Pancreas (tissue), 10 donors: ENCODE results near the gene BANF1. TPM values are rescaled to one million over a fixed set of nuclear protein-coding genes. Genes with fewer than 3 reads are reported as not detected.

Experiments used
- ATAC-seq, 4 donors: fragments of 200-7000 bp; cut with Tn5 transposase; one replicate each; pipeline versions ENCODE4 v1.8.0 to v1.9.1; 2020; ENCODE audit warnings: mild to moderate bottlenecking in 4 of 4, moderate library complexity in 4 of 4
- DNase-seq, 6 donors: peaks; one replicate each; pipeline ENCODE4 v3.0.0-alpha.2; 2020
- FAIRE-seq: peaks from 2 replicates; lab custom pipeline; 2012; peaks lifted over from hg19 to GRCh38; lab: Jason Lieb, UNC
- H3K27ac ChIP-seq, 4 donors: fragments of 200-600 bp; sonication (generic); 1 replicate in 3 of 4; 2 replicates in 1 of 4; pipeline versions ENCODE4 v1.5.0 to v1.8.0; 2020
- H3K27me3 ChIP-seq, 4 donors: fragments of 200-600 bp; one replicate each; pipeline ENCODE4 v1.8.0; 2021
- H3K36me3 ChIP-seq, 3 donors: fragments of 200-600 bp; sonication (generic) in 1 of 3; one replicate each; pipeline versions ENCODE4 v1.5.0 to v1.8.0; 2020 to 2021
- H3K4me1 ChIP-seq, 3 donors: fragments of 200-600 bp; one replicate each; pipeline ENCODE4 v1.8.0; 2021
- H3K4me3 ChIP-seq, 4 donors: fragments of 200-600 bp; sonication (generic) in 2 of 4; one replicate each; pipeline versions ENCODE4 v1.5.0 to v1.8.0; 2020 to 2021
- H3K9me3 ChIP-seq, 4 donors: fragments of 200-600 bp; one replicate each; pipeline ENCODE4 v1.8.0; 2021
- CTCF ChIP-seq, 4 donors: fragments of 200-600 bp; sonication (generic) in 3 of 4; IDR thresholded peaks; one replicate each; pipeline versions ENCODE4 v1.5.0 to v1.8.0; 2021; ENCODE audit warnings: antibody characterized with exemption in 4 of 4
- WGBS, 2 donors: extraction: QIAGEN DNeasy Blood & Tissue Kit; methylation state at CpG; one replicate each; pipeline ENCODE4 v1.1.7; 2013; 5-methylcytosine and 5-hydroxymethylcytosine counted together
- intact Hi-C, 3 donors: fragments of 100-400 bp; cut with DNase I; formaldehyde crosslinking; loops; one replicate each; pipeline versions ENCODE4 v1.11.1 to v1.14.2; 2022
- polyA plus RNA-seq, 2 donors: library from polyadenylated mRNA; stranded (reverse); fragments of 200-250 nt; gene quantifications; one replicate each; pipeline ENCODE4 v1.2.3, GENCODE V29; 2013
- total RNA-seq, 6 donors: library from RNA; stranded (reverse); fragmentation: NEBNext Ultra II Directional in 4 of 6; extraction: Animal tissue kit (Norgen Biotek cat#: 25700) in 4 of 6; gene quantifications; one replicate each; pipeline versions ENCODE4 v1.2.1 to v1.2.4, GENCODE V29; 2021 to 2023
- donor health status: healthy with polysubstance abuse.
- donor health status: DM: no; HTN: no; CAD: no; lungs with moderate emphysema.
- donor health status: DM: no; HTN: no; CAD: no.
- donor health status: control.
- donor health status: control.
- donor health status: Bipolar disorder and iron deficiency.
- donor health status: DM: yes; HTN: yes; CAD: no.
- donor health status: DM: no; HTN: no; CAD: no.
- donor health status: DM: no; HTN: no; CAD: no.
- donor health status: DM: yes; HTN: yes; CAD: no.

Gene BANF1
- total and polyA plus RNA-seq, 8 donors: 47.5 to 146 (median 84.0) TPM

- Histone ChIP-seq H3K27me3 (no peaks in the 10 kb centered on the region), H3K9me3 (no peaks in the 10 kb centered on the region), H3K4me1 (no peaks in the 10 kb centered on the region), H3K27ac (no peak overlapping the region), H3K4me3 (no peak overlapping the region), H3K36me3 (no peaks in the 10 kb centered on the region)
- 10 to 11% methylated on average over 10 of the region's 10 CpGs for WGBS, 2 donors
- TF ChIP-seq CTCF (IDR thresholded peaks at IDR 0.05): peak; percentile 56 to 91 (median 84)
- FAIRE-seq (peak; percentile 94), ATAC-seq (peak; percentile 97 to 100 (median 100)), DNase-seq (peak in 5 of 6 donors; percentile 69 to 95 (median 84))
- intact Hi-C loops: loop anchor here in 2 of 3 donors (5.0 to 10.0 kb wide), 4 partner anchors 102 to 364 kb away; partner anchors contain the start of gene FIBP (in 1 of the 2)
These were observed 13.3 kb upstream of the BANF1 start for GRCh38 chr11:65988791-65989592.

- WGBS, 2 donors: 79 to 84% methylated on average over 5 of the region's 5 CpGs
- Histone ChIP-seq H3K4me3 (no peak overlapping the region), H3K27me3 (no peaks in the 10 kb centered on the region), H3K4me1 (no peaks in the 10 kb centered on the region), H3K9me3 (no peaks in the 10 kb centered on the region), H3K27ac (no peak overlapping the region), H3K36me3 (peaks cover 0 to under 1% (median 0%) of the 10 kb centered on the region in 3 donors)
- DNase-seq (no peak), ATAC-seq (no peak), FAIRE-seq (no peak)
- TF ChIP-seq CTCF (IDR thresholded peaks at IDR 0.05): no peak
- intact Hi-C loops: no loop called here
These were observed 10.2 kb upstream of the BANF1 start for GRCh38 chr11:65992056-65992455.

GRCh38 chr11:65997286-65997685, 5.0 kb upstream of the BANF1 start:
- Histone ChIP-seq H3K27me3 (no peaks in the 10 kb centered on the region), H3K4me1 (peaks cover 0 to 9% (median 0%) of the 10 kb centered on the region in 3 donors), H3K9me3 (no peaks in the 10 kb centered on the region), H3K4me3 (no peak overlapping the region), H3K27ac (no peak overlapping the region), H3K36me3 (peaks cover 2 to 32% (median 22%) of the 10 kb centered on the region in 3 donors)
- ATAC-seq (no peak), FAIRE-seq (no peak), DNase-seq (no peak)
- intact Hi-C loops: no loop called here
- TF ChIP-seq CTCF (IDR thresholded peaks at IDR 0.05): no peak
- 87 to 89% methylated on average over 2 of the region's 2 CpGs for WGBS, 2 donors

GRCh38 chr11:66002648-66003225, 434 bp downstream of the BANF1 start:
- TF ChIP-seq CTCF (IDR thresholded peaks at IDR 0.05): no peak
- DNase-seq (peak; percentile 77 to 87 (median 80)), ATAC-seq (peak; percentile 78 to 83 (median 81)), FAIRE-seq (no peak)
- Histone ChIP-seq H3K9me3 (no peaks in the 10 kb centered on the region), H3K27me3 (no peaks in the 10 kb centered on the region), H3K4me1 (peaks cover 0 to 15% (median 5%) of the 10 kb centered on the region in 3 donors), H3K4me3 (peak overlapping the region; percentile 77 to 89 (median 78)), H3K36me3 (peaks cover 0 to 32% (median 16%) of the 10 kb centered on the region in 3 donors), H3K27ac (peak overlapping the region; percentile 75 to 98 (median 90))
- intact Hi-C loops: no loop called here
- 0 to 1% methylated on average over 37 to 40 of the region's 40 CpGs for WGBS, 2 donors
